ENCODE measurements around the gene UBE2J2.

UBE2J2 gene

GRCh38 chr1:1207571-1207892, 66.1 kb downstream of the UBE2J2 start:
- in situ Hi-C loops (cut with MboI; ENCODE audit: low sequenced_read_pairs, unreplicated experiment), result no loop called here
- DNase-seq (ENCODE audit: low spot score), result no peak
- TF ChIP-seq CTCF (IDR thresholded peaks at IDR 0.05; ENCODE audit: borderline replicate concordance, control extremely low read depth, extremely low read depth, insufficient read depth, missing control alignments), result no peak

GRCh38 chr1:1206966-1207531, 66.6 kb downstream of the UBE2J2 start:
- in situ Hi-C loops (cut with MboI; ENCODE audit: low sequenced_read_pairs, unreplicated experiment), result no loop called here
- no peak for TF ChIP-seq CTCF (IDR thresholded peaks at IDR 0.05; ENCODE audit: borderline replicate concordance, control extremely low read depth, extremely low read depth, insufficient read depth, missing control alignments)
- DNase-seq (ENCODE audit: low spot score), result no peak

GRCh38 chr1:1206376-1206965, 67.2 kb downstream of the UBE2J2 start, which contains the start of gene TNFRSF18:
Gene TNFRSF18 (minus strand): TSS chr1:1206592. CDS start chr1:1206571, 21 bp downstream.
- DNase-seq (ENCODE audit: low spot score), result peak; percentile 80
- no peak for TF ChIP-seq CTCF (IDR thresholded peaks at IDR 0.05; ENCODE audit: borderline replicate concordance, control extremely low read depth, extremely low read depth, insufficient read depth, missing control alignments)
- in situ Hi-C loops (cut with MboI; ENCODE audit: low sequenced_read_pairs, unreplicated experiment), result no loop called here

GRCh38 chr1:1205769-1206375, 67.8 kb downstream of the UBE2J2 start:
- peak; percentile 14 for TF ChIP-seq CTCF (IDR thresholded peaks at IDR 0.05; ENCODE audit: borderline replicate concordance, control extremely low read depth, extremely low read depth, insufficient read depth, missing control alignments)
- in situ Hi-C loops (cut with MboI; ENCODE audit: low sequenced_read_pairs, unreplicated experiment), result no loop called here
- DNase-seq (ENCODE audit: low spot score), result no peak

- DNase-seq (ENCODE audit: low spot score), result no peak
- no peak for TF ChIP-seq CTCF (IDR thresholded peaks at IDR 0.05; ENCODE audit: borderline replicate concordance, control extremely low read depth, extremely low read depth, insufficient read depth, missing control alignments)
- in situ Hi-C loops (cut with MboI; ENCODE audit: low sequenced_read_pairs, unreplicated experiment), result no loop called here
These were observed 68.5 kb downstream of the UBE2J2 start for GRCh38 chr1:1204998-1205768.

GRCh38 chr1:1204425-1204920, 69.2 kb downstream of the UBE2J2 start:
- DNase-seq (ENCODE audit: low spot score), result no peak
- TF ChIP-seq CTCF (IDR thresholded peaks at IDR 0.05; ENCODE audit: borderline replicate concordance, control extremely low read depth, extremely low read depth, insufficient read depth, missing control alignments), result no peak
- in situ Hi-C loops (cut with MboI; ENCODE audit: low sequenced_read_pairs, unreplicated experiment), result no loop called here
